C4-2B (cell line): ENCODE measurements around the gene PEX16.

Source experiments
- CTCF ChIP-seq: fragments of 450-650 bp; conservative IDR thresholded peaks from 2 replicates; pipeline ENCODE4 v1.5.1; 2017; ENCODE audit warnings: mild to moderate bottlenecking
- ZFX ChIP-seq: fragments of 450-650 bp; IDR thresholded peaks from 2 replicates; pipeline ENCODE4 v1.6.1; 2017

GRCh38 chr11:45897556-45897955 is 20.1 kb downstream of the PEX16 start:
- TF ChIP-seq CTCF (no peak), ZFX (no peak)
